OCI-LY1 (cell line): ENCODE data around the gene CHIT1.
"Not testable (repeated sequence)": the region's sequence is repeated elsewhere in the genome, so short reads cannot be mapped to it uniquely, and the experiment has no call there.

Experiments used
- CTCF ChIP-seq: fragments of 200-600 bp; sonication (generic), shearing (Covaris generic); IDR thresholded peaks from 2 replicates; pipeline ENCODE4 v1.5.1; 2017; ENCODE audit warnings: mild to moderate bottlenecking, antibody characterized with exemption, low read length, moderate library complexity, mixed read lengths
- EZH2 ChIP-seq: fragments of 200-600 bp; sonication (generic), shearing (Covaris generic); IDR thresholded peaks from 2 replicates; pipeline ENCODE4 v1.8.0; 2017; ENCODE audit warnings: borderline replicate concordance, mixed run types, mild to moderate bottlenecking, antibody characterized with exemption, low read length, moderate library complexity, mixed read lengths

DNA sequence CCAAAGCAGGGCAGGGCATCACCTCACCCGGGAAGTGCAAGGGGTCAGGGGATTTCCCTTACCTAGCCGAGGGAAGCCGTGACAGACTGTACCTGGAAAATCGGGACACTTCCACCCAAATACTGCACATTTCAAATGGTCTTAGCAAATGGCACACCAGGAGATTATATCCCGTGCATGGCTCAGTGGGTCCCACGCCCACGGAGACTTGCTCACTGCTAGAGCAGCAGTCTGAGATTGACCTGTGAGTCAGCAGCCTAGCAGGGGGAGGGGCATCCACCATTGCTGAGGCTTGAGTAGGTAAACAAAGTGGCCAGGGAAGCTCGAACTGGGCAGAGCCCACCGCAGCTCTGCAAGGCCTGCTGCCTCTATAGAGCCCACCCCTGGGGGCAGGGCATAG, 27.2 kb upstream of the CHIT1 start:
- not testable (repeated sequence) for TF ChIP-seq CTCF, EZH2
